HTERT RPE-1 (cell line): ENCODE data around the gene PLA2G5.
"Not testable (repeated sequence)": the region's sequence is repeated elsewhere in the genome, so short reads cannot be mapped to it uniquely, and the experiment has no call there.

Experiments
- in situ Hi-C: fragments of 300-500 bp; cut with MboI; formaldehyde crosslinking; loops from 4 replicates; pipeline ENCODE4 v1.14.3; 2020; ENCODE audit warnings: low sequenced_read_pairs

The PLA2G5 gene

GRCh38 chr1:20069874-20070273 is at the start of gene PLA2G5:
TSS of gene PLA2G5 (plus strand) at chr1:20070194. CDS start at chr1:20084831, 14,637 bp downstream.
- in situ Hi-C loops = no loop called here

DNA sequence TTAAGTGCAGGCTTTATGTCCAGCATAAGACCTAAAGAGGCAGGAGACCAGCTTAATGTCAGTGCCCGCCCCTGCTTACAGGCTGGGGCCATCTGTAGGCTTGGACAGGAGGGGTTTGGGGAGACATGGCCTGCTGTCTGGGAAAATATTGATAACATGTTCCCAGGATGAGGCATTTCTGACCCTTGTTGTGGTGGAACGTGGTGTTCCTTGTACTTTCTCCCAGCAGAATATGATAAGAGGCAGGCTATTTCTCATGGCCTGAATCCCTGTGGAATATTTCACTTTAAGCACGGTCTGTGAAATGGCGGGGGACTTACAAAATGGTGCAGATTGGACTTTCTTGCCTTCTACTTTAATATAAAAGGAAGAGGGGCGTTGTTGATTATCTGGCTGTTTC is 41.9 kb upstream of the PLA2G5 start:
- in situ Hi-C loops = no loop called here

- in situ Hi-C loops = no loop called here
Measured at GRCh38 chr1:20028726-20029125, 41.3 kb upstream of the PLA2G5 start.

DNA sequence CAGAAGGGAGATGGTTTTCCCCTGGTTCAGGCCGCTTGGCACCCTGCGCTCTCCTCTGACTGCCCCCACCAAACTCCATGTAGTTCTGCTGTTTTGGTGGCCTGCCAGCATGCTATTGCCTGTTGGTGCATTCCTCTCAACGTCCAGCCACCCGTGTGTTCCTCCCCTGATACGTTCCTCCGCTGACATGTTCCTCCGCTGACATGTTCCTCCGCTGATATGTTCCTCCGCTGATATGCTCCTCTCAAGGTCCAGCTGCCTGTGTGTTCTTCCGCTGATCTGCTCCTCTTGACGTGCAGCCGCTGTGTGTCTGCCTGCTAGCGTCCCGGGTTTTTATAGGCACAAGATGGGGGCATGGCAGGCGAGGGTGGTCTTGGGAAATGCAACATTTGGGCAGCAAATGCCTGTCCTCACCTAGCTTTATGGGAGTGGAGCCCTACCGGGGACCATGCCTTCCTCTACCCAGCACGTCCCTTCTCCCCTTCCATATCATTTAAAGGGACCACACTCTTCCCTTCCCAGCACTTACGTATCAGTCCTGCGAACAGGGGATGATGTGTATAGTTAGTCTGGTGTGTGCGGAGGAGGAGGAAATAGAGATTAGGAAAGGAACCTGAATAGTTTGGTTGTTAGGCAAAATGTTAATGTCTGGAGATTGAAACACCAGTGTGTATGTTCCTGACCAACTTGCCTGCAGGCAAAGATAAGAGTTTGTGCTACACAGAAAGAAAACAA is 40.6 kb upstream of the PLA2G5 start:
- in situ Hi-C loops = no loop called here

GRCh38 chr1:20030436-20031151 is 39.4 kb upstream of the PLA2G5 start:
- in situ Hi-C loops = not testable (repeated sequence)

DNA sequence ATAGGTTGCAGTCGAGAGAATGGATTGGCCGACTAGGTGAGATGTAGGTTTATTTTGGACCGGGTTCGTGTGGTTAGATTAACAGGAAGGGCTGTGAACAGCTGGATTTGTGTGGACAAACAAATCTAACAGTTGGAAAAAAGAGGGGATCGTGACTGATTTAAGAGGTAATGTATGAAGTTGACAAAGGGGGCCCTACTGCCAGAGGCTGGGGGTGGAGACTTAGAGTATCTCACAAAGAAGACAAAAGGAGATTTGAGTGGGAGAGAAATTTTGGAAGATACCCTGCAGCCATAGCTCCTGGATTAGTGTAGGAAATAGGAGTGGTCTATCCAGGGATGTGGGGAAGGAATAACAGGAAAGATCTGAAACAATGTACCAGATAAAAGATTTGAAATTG is 38.8 kb upstream of the PLA2G5 start:
- in situ Hi-C loops = no loop called here

GRCh38 chr1:20031836-20032235 is 38.2 kb upstream of the PLA2G5 start:
- in situ Hi-C loops = no loop called here

GRCh38 chr1:20032425-20032824 is 37.6 kb upstream of the PLA2G5 start:
- in situ Hi-C loops = no loop called here

- in situ Hi-C loops = no loop called here
Measured at GRCh38 chr1:20033420-20033819, 36.6 kb upstream of the PLA2G5 start.

- in situ Hi-C loops = no loop called here
Measured at GRCh38 chr1:20035114-20035513, 34.9 kb upstream of the PLA2G5 start.

DNA sequence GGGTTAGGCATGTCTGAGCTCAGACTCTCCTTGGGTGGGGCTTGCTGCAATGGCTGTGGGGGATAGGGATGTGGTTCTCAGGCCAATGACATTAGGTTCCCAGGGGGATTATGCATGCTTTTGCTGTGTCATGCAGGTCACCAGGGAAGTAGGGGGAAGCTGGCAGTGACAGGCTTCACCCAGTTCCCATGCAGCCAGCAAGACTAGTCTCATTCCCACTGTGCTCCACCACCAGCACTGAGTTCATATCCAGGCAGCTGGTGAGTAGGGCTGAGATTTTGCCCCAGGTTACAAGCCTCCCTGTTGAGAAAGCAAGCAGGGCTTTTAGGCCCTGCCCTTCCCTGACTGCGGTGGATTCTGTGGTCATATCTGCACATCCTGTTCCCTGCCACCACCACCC is 32.1 kb upstream of the PLA2G5 start:
- in situ Hi-C loops = no loop called here

GRCh38 chr1:20047096-20047495 is 22.9 kb upstream of the PLA2G5 start:
- in situ Hi-C loops = no loop called here

- in situ Hi-C loops = no loop called here
Measured at GRCh38 chr1:20048563-20048962, 21.4 kb upstream of the PLA2G5 start.

DNA sequence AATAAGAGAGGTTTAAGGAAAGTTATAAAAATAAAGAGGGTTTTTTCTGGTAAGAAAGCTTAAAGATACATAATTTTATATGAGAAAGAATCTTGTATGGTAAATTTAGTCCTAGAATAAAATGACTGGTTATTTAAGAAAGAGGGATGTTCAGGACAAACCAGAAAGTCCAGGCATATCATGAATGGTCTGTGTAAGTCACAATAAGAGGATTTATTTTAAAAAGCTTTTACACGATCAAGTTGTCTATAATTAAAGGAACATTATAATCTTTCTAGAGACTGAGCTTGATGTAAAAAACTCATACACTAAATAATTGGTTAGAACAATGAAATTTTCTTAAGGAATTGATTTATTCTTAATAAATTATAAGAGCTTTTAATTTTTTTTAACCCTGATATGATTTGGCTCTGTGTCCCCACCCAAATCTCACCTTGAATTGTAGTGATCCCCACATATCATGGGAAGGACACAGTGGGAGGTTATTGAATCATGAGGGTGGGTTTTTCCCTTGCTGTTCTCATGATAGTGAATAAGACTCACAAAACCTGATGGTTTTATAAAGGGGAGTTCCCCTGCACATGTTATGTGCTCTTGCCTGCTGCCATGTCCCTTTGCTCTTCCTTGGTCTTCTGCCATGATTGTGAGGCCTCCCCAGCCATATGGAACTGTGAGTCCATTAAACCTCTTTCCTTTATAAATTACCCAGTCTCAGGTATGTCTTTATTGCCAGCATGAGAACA is 20.8 kb upstream of the PLA2G5 start:
- in situ Hi-C loops = not testable (repeated sequence)

DNA sequence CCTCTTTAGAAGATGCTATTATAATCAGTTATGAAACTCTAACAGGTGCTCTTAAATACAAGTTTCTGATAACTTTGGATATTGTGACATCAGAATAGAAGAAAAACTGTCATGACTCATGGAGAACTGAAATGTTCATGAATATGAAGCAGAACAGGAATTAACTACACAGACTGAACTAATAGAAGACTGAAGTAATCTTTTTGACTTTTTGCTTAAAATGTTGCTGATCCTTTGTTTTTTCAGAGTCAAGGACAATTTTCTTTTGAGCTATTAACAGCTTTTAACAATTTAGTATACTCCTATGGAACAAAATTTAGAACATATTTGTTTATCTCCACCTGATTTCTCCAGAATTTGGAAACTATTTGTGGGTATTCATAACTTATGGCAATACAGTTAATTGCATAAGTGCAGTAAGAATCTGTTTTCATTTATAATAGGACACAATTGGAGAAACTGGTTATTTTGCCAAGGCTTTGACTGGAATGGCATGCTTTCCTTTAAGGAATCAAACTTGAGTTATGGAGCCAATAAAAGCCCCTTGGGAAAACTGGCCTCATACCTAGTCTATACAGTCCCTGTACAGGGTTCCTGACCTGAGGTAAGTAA is 18.7 kb upstream of the PLA2G5 start:
- in situ Hi-C loops = no loop called here

DNA sequence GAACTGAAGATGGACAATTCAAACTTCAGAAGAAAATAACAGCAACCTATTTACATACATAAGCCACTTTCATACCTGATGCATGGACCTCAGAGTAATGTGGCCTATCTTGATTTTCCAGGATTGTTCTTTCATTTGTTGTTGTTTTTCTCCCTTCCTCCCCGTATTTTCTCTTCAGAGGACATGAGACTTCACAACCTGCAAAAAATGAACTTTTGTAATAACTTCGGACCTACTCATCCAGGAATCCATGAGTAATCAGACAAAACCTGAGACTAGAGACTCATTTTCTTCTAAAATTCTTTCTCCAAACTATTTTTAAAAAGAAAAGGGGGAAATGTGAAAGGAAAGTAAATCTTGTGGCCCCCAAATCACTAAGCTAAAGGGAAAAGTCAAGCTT is 17.6 kb upstream of the PLA2G5 start:
- in situ Hi-C loops = no loop called here

DNA sequence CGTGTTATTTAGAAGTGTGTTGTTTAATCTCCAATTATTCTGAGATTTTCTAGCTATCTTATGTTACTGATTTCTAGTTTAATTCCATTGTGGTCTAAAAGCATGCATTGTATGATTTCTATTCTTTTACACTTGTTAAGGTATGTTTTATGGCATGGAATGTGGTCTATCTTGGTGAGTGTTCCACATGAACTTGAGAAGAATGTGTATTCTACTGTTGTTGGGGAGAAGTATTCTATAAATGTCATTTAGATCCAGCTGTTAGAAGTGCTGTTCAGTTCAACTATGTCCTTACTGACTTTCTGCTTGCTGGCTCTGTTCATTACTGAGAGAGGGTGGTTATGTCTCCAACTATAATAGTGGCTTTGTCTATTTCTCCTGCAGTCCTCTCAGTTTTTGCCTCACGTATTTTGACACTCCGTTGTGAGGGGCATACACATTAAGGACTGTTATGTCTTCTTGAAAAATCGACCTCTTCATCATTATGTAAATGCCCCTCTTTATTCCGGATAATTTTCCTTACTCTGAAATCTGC is 12.0 kb upstream of the PLA2G5 start:
- in situ Hi-C loops = no loop called here

DNA sequence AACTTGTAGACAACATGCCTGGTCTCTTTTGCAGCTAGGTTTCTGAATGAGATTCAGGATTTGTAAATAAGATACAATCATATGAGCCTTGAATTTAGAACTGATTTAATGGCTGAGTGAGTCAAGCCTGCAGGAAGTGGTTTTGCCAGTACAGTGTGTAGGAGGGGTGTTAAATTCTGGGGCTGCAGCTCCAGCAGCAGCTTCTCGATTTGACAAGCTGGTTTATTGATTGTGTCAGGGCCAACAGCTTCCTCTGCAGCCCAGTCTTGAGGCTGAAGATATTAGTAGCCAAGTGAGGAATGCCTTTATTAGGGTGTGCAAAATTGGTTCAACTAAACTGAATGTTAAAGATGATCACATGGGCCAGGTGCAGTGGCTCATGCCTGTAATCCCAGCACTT is 11.5 kb upstream of the PLA2G5 start:
- in situ Hi-C loops = no loop called here

DNA sequence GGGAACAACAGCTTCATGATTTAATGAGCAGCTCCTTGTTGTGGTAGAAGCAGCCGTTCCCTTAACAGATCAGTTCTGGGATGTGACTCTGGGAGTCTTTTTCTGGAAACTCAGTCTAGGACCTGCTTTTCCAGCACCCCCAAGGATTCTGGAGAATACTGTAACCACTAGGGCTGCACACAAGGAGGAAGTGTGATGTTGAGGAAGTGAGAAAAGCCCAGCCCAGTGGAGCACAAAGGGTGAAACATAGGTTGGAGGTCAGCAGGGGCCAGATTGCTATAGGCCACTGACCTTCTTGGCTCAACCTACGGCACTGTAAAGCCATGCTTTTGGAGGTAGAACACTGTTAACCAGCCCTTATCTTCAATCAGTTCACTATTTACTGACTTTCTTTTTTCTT is 10.1 kb upstream of the PLA2G5 start:
- in situ Hi-C loops = no loop called here

GRCh38 chr1:20060791-20061190 is 9.2 kb upstream of the PLA2G5 start:
- in situ Hi-C loops = not testable (repeated sequence)

- in situ Hi-C loops = no loop called here
Measured at GRCh38 chr1:20061866-20062265, 8.1 kb upstream of the PLA2G5 start.
